ENCODE measurements around the gene DNAH17.

DNAH17 gene

DNA sequence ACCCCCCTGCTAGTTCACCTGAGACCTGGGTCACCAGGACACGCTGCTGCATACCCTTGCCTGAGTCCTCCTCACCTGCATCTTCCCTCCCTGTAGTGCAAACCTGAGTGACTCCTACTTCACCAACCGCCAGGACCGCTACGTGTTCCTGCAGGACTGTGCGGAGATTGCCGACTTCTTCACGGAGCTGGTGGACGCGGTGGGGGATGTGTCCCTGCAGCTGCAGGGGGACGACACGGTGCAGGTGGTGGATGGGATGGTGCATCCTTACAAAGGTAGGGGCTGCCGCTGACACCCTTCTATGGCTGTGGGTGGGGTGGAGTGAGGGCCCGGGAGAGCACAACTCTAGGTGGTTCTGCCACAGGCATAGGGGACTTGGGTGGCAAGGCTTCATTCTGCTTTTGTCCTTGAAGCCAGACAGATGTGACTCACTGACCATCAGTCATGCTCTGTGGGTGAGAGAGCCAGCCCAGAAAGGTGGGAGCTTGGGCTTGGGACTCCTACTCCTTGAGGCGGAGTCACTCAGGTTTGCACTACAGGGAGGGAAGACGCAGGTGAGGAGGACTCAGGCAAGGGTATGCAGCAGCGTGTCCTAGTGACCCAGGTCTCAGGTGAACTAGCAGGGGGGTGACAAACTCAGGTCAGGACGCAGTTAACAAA lies 176.5 kb downstream of the DNAH17 start:
- no peak overlapping the region for H3K4me3 ChIP-seq (ENCODE audit: low read length)
- TF ChIP-seq, protein P1, sequence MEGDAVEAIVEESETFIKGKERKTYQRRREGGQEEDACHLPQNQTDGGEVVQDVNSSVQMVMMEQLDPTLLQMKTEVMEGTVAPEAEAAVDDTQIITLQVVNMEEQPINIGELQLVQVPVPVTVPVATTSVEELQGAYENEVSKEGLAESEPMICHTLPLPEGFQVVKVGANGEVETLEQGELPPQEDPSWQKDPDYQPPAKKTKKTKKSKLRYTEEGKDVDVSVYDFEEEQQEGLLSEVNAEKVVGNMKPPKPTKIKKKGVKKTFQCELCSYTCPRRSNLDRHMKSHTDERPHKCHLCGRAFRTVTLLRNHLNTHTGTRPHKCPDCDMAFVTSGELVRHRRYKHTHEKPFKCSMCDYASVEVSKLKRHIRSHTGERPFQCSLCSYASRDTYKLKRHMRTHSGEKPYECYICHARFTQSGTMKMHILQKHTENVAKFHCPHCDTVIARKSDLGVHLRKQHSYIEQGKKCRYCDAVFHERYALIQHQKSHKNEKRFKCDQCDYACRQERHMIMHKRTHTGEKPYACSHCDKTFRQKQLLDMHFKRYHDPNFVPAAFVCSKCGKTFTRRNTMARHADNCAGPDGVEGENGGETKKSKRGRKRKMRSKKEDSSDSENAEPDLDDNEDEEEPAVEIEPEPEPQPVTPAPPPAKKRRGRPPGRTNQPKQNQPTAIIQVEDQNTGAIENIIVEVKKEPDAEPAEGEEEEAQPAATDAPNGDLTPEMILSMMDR (conservative IDR thresholded peaks at IDR 0.05; ENCODE audit: low read length): no peak
- DNase-seq (ENCODE audit: low read depth): no peak

DNA sequence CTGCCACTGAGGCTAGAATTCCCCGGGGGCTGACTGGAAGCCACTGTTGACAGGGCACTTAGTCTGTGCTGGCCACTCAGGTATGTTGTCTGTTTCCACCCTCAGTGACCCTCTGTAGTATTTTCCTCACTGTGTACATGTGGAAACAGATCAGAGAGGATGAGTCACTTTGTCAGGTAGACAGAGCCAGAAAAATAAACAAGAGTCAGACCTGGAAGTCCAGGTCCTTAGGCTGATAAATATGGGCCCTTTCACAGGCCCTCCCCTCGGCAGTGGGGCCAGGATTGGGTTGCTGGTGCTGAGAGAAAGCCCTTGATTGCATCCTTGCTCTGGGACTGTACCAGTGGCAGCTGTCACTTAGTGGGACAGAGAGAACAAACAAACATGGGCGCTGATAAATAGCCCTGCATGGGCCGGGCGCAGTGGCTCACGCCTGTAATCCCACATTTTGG lies 177.5 kb downstream of the DNAH17 start:
- TF ChIP-seq, protein P1 (conservative IDR thresholded peaks at IDR 0.05; ENCODE audit: low read length): no peak
- H3K4me3 ChIP-seq (ENCODE audit: low read length): no peak overlapping the region
- no peak for DNase-seq (ENCODE audit: low read depth)

DNA sequence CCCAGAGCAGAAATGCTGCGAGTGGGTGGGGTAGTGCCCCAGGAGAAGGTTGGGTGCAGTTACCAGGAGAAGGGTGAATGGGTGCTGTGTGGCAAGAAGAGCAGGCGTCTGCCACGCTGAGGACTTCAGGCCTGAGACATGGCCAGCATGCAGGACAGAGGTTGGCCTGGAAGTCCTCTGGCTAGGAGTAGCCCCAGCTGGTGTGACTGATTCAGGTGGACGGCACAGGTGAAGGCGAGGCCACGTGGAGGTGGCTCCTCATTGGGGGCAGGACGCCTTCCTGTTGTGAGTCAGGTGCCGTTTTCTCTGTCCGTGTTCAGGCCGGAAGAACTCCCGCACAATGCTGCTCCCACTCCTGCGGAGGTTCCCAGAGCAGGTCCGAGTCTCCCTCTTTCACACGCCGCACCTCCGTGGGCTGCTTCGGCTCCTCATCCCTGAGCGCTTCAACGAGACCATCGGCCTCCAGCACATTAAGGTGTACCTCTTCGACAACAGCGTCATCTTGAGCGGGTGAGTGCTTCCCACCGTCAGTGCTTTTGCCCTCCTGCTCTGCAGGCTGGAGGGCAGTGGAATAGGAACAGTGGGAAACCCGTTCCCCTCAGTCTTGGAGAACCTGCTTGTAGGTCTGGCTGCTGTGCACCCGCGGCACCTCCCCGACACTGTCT lies 178.0 kb downstream of the DNAH17 start:
- DNase-seq (ENCODE audit: low read depth): no peak
- TF ChIP-seq, protein P1 (conservative IDR thresholded peaks at IDR 0.05; ENCODE audit: low read length): no peak

GRCh38 chr17:78398390-78398789 lies 178.8 kb downstream of the DNAH17 start:
- no peak for DNase-seq (ENCODE audit: low read depth)
- H3K4me3 ChIP-seq (ENCODE audit: low read length): no peak overlapping the region
- TF ChIP-seq, protein P1 (conservative IDR thresholded peaks at IDR 0.05; ENCODE audit: low read length): no peak

More for the DNA sequence above, 178.0 kb downstream of the DNAH17 start:
- H3K4me3 ChIP-seq (ENCODE audit: low read length): no peak overlapping the region

DNA sequence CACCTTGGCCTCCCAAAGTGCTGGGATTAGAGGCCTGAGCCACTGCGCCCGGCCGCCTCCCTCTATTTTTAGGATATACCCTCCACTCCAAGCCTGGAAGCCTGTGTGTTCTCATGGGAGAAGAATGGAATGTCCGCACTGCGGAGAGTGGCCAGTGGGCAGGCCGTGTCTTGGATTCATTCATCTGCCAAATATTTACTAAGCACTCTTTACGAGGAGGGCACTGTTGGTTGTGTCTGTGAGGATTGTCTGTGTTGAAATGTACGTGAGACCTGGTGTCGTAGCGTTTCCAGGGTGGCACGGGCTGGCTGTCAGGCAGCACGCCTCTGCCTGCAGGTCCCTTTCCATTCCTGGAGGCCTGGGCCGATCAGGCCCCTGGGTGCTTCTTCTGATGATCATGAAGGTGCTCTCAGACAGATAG lies 179.5 kb downstream of the DNAH17 start:
- no peak overlapping the region for H3K4me3 ChIP-seq (ENCODE audit: low read length)
- TF ChIP-seq, protein P1 (conservative IDR thresholded peaks at IDR 0.05; ENCODE audit: low read length): no peak
- DNase-seq (ENCODE audit: low read depth): peak; percentile 81

GRCh38 chr17:78396441-78397337 lies 180.5 kb downstream of the DNAH17 start:
- H3K4me3 ChIP-seq (ENCODE audit: low read length): no peak overlapping the region
- DNase-seq (ENCODE audit: low read depth): no peak
- TF ChIP-seq, protein P1 (conservative IDR thresholded peaks at IDR 0.05; ENCODE audit: low read length): no peak

Data from AG10803 (cell line).